Pancreas (tissue), 10 donors: ENCODE data around the gene KCNJ11. TPM values are rescaled to one million over a fixed set of nuclear protein-coding genes. Genes with fewer than 3 reads are reported as not detected.
A peak's percentile ranks its signal among the peaks of the same experiment; 100 is the strongest.

Experiments
- ATAC-seq, 4 donors: fragments of 200-7000 bp; cut with Tn5 transposase; one replicate each; pipeline versions ENCODE4 v1.8.0 to v1.9.1; 2020; ENCODE audit warnings: mild to moderate bottlenecking in 4 of 4, moderate library complexity in 4 of 4
- DNase-seq, 6 donors: peaks; one replicate each; pipeline ENCODE4 v3.0.0-alpha.2; 2020
- FAIRE-seq: peaks from 2 replicates; lab custom pipeline; 2012; peaks lifted over from hg19 to GRCh38; lab: Jason Lieb, UNC
- H3K27ac ChIP-seq, 4 donors: fragments of 200-600 bp; sonication (generic); 1 replicate in 3 of 4; 2 replicates in 1 of 4; pipeline versions ENCODE4 v1.5.0 to v1.8.0; 2020
- H3K27me3 ChIP-seq, 4 donors: fragments of 200-600 bp; one replicate each; pipeline ENCODE4 v1.8.0; 2021
- H3K36me3 ChIP-seq, 3 donors: fragments of 200-600 bp; sonication (generic) in 1 of 3; one replicate each; pipeline versions ENCODE4 v1.5.0 to v1.8.0; 2020 to 2021
- H3K4me1 ChIP-seq, 3 donors: fragments of 200-600 bp; one replicate each; pipeline ENCODE4 v1.8.0; 2021
- H3K4me3 ChIP-seq, 4 donors: fragments of 200-600 bp; sonication (generic) in 2 of 4; one replicate each; pipeline versions ENCODE4 v1.5.0 to v1.8.0; 2020 to 2021
- H3K9me3 ChIP-seq, 4 donors: fragments of 200-600 bp; one replicate each; pipeline ENCODE4 v1.8.0; 2021
- CTCF ChIP-seq, 4 donors: fragments of 200-600 bp; sonication (generic) in 3 of 4; IDR thresholded peaks; one replicate each; pipeline versions ENCODE4 v1.5.0 to v1.8.0; 2021; ENCODE audit warnings: antibody characterized with exemption in 4 of 4
- WGBS, 2 donors: extraction: QIAGEN DNeasy Blood & Tissue Kit; methylation state at CpG; one replicate each; pipeline ENCODE4 v1.1.7; 2013; 5-methylcytosine and 5-hydroxymethylcytosine counted together
- intact Hi-C, 3 donors: fragments of 100-400 bp; cut with DNase I; formaldehyde crosslinking; loops; one replicate each; pipeline versions ENCODE4 v1.11.1 to v1.14.2; 2022
- polyA plus RNA-seq, 2 donors: library from polyadenylated mRNA; stranded (reverse); fragments of 200-250 nt; gene quantifications; one replicate each; pipeline ENCODE4 v1.2.3, GENCODE V29; 2013
- total RNA-seq, 6 donors: library from RNA; stranded (reverse); fragmentation: NEBNext Ultra II Directional in 4 of 6; extraction: Animal tissue kit (Norgen Biotek cat#: 25700) in 4 of 6; gene quantifications; one replicate each; pipeline versions ENCODE4 v1.2.1 to v1.2.4, GENCODE V29; 2021 to 2023
- donor health status: healthy with polysubstance abuse.
- donor health status: DM: no; HTN: no; CAD: no; lungs with moderate emphysema.
- donor health status: DM: no; HTN: no; CAD: no.
- donor health status: control.
- donor health status: control.
- donor health status: Bipolar disorder and iron deficiency.
- donor health status: DM: yes; HTN: yes; CAD: no.
- donor health status: DM: no; HTN: no; CAD: no.
- donor health status: DM: no; HTN: no; CAD: no.
- donor health status: DM: yes; HTN: yes; CAD: no.

KCNJ11 gene
- total and polyA plus RNA-seq, 8 donors = 5.0 to 17.7 (median 11.1) TPM

GRCh38 chr11:17423533-17424310, 35.3 kb upstream of the KCNJ11 start:
- intact Hi-C loops = no loop called here
- H3K36me3 ChIP-seq = no peaks in the 10 kb centered on the region
- H3K27ac ChIP-seq = no peak overlapping the region
- no peak overlapping the region for H3K4me3 ChIP-seq
- H3K4me1 ChIP-seq = no peaks in the 10 kb centered on the region
- WGBS, 2 donors = 61 to 68% methylated on average over 11 of the region's 11 CpGs
- H3K9me3 ChIP-seq = no peaks in the 10 kb centered on the region
- TF ChIP-seq CTCF (IDR thresholded peaks at IDR 0.05) = no peak
- no peaks in the 10 kb centered on the region for H3K27me3 ChIP-seq
- FAIRE-seq = no peak
- peak; percentile 93 to 99 (median 97) for ATAC-seq
- peak in 5 of 6 donors; percentile 54 to 75 (median 70) for DNase-seq

GRCh38 chr11:17421781-17422180, 33.3 kb upstream of the KCNJ11 start:
- H3K36me3 ChIP-seq = no peaks in the 10 kb centered on the region
- FAIRE-seq (no peak), DNase-seq (no peak)

GRCh38 chr11:17418444-17419081, 30.1 kb upstream of the KCNJ11 start:
- no peaks in the 10 kb centered on the region for H3K27me3 ChIP-seq
- ATAC-seq = no peak
- no peaks in the 10 kb centered on the region for H3K36me3 ChIP-seq
- no peak for DNase-seq
- H3K4me3 ChIP-seq = no peak overlapping the region
- no peaks in the 10 kb centered on the region for H3K9me3 ChIP-seq
- no peak overlapping the region for H3K27ac ChIP-seq
- TF ChIP-seq CTCF (IDR thresholded peaks at IDR 0.05) = no peak
- peaks cover 7 to 12% (median 9%) of the 10 kb centered on the region in 3 donors for H3K4me1 ChIP-seq
- WGBS, 2 donors = 69 to 89% methylated on average over 2 of the region's 2 CpGs
- FAIRE-seq = no peak
- intact Hi-C loops = no loop called here

More at GRCh38 chr11:17421781-17422180, 33.3 kb upstream of the KCNJ11 start:
- Histone ChIP-seq H3K27me3 (no peaks in the 10 kb centered on the region), H3K9me3 (no peaks in the 10 kb centered on the region), H3K27ac (no peak overlapping the region), H3K4me1 (no peaks in the 10 kb centered on the region), H3K4me3 (no peak overlapping the region)
- 82 to 86% methylated on average over 4 of the region's 4 CpGs for WGBS, 2 donors
- TF ChIP-seq CTCF (IDR thresholded peaks at IDR 0.05) = no peak
- no peak for ATAC-seq
- intact Hi-C loops = no loop called here

- H3K4me1 ChIP-seq = peaks cover 17 to 25% (median 24%) of the 10 kb centered on the region in 3 donors
- no peak overlapping the region for H3K27ac ChIP-seq
- no peaks in the 10 kb centered on the region for H3K27me3 ChIP-seq
- 77 to 83% methylated on average over 2 of the region's 2 CpGs for WGBS, 2 donors
- H3K36me3 ChIP-seq = no peaks in the 10 kb centered on the region
- TF ChIP-seq CTCF (IDR thresholded peaks at IDR 0.05) = no peak
- no peak for DNase-seq
- ATAC-seq = no peak
- FAIRE-seq = no peak
- H3K4me3 ChIP-seq = no peak overlapping the region
- intact Hi-C loops = no loop called here
- H3K9me3 ChIP-seq = no peaks in the 10 kb centered on the region
Observed at GRCh38 chr11:17416492-17416891, 28.0 kb upstream of the KCNJ11 start.
